Stomach smooth muscle (tissue), 2 donors: ENCODE measurements around the gene CIAO3.

Experiments used
- H3K27ac ChIP-seq: one replicate; pipeline ENCODE4 v1.7.0; 2013; ENCODE audit warnings: mild to moderate bottlenecking, low read length, inconsistent platforms
- H3K27me3 ChIP-seq, 2 donors: one replicate each; pipeline ENCODE4 v1.7.0; 2013; ENCODE audit warnings: low read length in 2 of 2; ENCODE audit not compliant: insufficient read depth in 2 of 2, control insufficient read depth in 1 of 2
- H3K36me3 ChIP-seq, 2 donors: one replicate each; pipeline ENCODE4 v1.7.0; 2013; ENCODE audit warnings: low read length in 2 of 2; ENCODE audit not compliant: control insufficient read depth in 2 of 2, insufficient read depth in 2 of 2
- H3K4me1 ChIP-seq: one replicate; pipeline ENCODE4 v1.7.0; 2013; ENCODE audit warnings: low read length; ENCODE audit not compliant: control insufficient read depth, insufficient read depth
- H3K4me3 ChIP-seq, 2 donors: one replicate each; pipeline ENCODE4 v1.7.0; 2013; ENCODE audit warnings: low read length in 2 of 2
- H3K9ac ChIP-seq, 2 donors: one replicate each; pipeline ENCODE4 v1.7.0; 2013; ENCODE audit warnings: low read length in 2 of 2, mild to moderate bottlenecking in 1 of 2
- H3K9me3 ChIP-seq, 2 donors: one replicate each; pipeline ENCODE4 v1.7.0; 2013; ENCODE audit warnings: low read length in 2 of 2; ENCODE audit not compliant: control insufficient read depth in 2 of 2
- donor health status: healthy.
- donor health status: Pancreatic carcinoma.

CIAO3 gene

GRCh38 chr16:766008-766819, 25.4 kb upstream of the CIAO3 start:
- Histone ChIP-seq H3K4me1 (no peaks in the 10 kb centered on the region), H3K27me3 (peaks cover 7 to 13% of the 10 kb centered on the region in 2 donors), H3K9me3 (no peaks in the 10 kb centered on the region), H3K9ac (no peak overlapping the region), H3K36me3 (no peaks in the 10 kb centered on the region), H3K27ac (no peak overlapping the region), H3K4me3 (no peak overlapping the region)

DNA sequence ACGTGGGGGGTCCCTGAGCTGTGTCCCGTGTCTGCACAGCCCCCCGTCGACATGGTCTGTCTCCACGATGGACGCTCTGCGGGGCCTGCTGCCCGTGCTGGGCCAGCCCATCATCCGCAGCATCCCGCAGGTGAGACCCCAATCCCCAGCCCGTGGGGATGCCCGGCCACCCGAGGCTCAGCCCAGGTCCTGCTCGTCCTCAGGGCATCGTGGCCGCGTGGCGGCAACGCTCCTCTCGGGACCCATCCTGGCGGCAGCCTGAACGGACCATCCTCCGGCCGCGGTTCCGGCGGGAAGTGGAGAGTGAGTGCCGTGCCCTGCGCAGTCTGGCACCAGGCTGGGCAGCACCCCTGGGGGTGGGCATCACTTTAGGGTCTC, 24.7 kb upstream of the CIAO3 start:
- no peak overlapping the region for H3K27ac ChIP-seq
- no peaks in the 10 kb centered on the region for H3K9me3 ChIP-seq

DNA sequence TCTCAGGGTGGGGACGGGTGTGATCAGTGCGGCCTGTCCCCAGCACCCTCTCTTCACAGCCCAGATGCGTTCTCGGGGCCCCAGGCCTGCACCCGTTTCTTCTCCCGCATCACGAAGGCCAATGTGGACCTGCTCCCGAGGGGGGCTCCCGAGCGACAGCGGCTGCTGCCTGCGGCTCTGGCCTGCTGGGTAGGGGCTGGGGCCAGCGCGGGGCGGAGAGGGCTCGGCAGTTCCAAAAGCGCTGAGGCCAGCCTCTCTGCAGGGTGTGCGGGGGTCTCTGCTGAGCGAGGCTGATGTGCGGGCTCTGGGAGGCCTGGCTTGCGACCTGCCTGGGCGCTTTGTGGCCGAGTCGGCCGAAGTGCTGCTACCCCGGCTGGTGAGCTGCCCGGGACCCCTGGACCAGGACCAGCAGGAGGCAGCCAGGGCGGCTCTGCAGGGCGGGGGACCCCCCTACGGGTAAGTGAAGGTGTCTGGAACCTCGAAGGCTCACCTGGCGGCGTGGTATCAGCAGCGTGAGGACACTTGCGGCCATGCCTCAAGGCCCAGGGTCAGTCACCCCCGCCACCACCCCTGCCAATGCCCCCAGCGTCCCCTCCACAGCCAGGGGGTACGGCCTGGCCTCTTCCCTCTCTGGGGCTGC, 24.2 kb upstream of the CIAO3 start:
- Histone ChIP-seq H3K4me3 (no peak overlapping the region), H3K9me3 (no peaks in the 10 kb centered on the region), H3K36me3 (no peaks in the 10 kb centered on the region), H3K27me3 (peaks cover 7 to 13% of the 10 kb centered on the region in 2 donors), H3K9ac (no peak overlapping the region), H3K27ac (no peak overlapping the region), H3K4me1 (no peaks in the 10 kb centered on the region)

More for the DNA sequence above, 24.7 kb upstream of the CIAO3 start:
- Histone ChIP-seq H3K36me3 (no peaks in the 10 kb centered on the region), H3K9ac (no peak overlapping the region), H3K27me3 (peaks cover 7 to 13% of the 10 kb centered on the region in 2 donors), H3K4me3 (no peak overlapping the region), H3K4me1 (no peaks in the 10 kb centered on the region)

- Histone ChIP-seq H3K27me3 (peaks cover 4 to 6% of the 10 kb centered on the region in 2 donors), H3K27ac (no peak overlapping the region), H3K4me3 (no peak overlapping the region), H3K9ac (no peak overlapping the region), H3K36me3 (no peaks in the 10 kb centered on the region), H3K9me3 (no peaks in the 10 kb centered on the region), H3K4me1 (no peaks in the 10 kb centered on the region)
These were observed 23.5 kb upstream of the CIAO3 start for GRCh38 chr16:764184-764750.

GRCh38 chr16:763369-764183, 22.8 kb upstream of the CIAO3 start:
- H3K4me1 ChIP-seq, result no peaks in the 10 kb centered on the region
- no peak overlapping the region for H3K27ac ChIP-seq
- H3K27me3 ChIP-seq, result peaks cover 4 to 5% of the 10 kb centered on the region in 2 donors
- H3K9ac ChIP-seq, result no peak overlapping the region
- H3K36me3 ChIP-seq, result no peaks in the 10 kb centered on the region
- no peak overlapping the region for H3K4me3 ChIP-seq
- H3K9me3 ChIP-seq, result no peaks in the 10 kb centered on the region

DNA sequence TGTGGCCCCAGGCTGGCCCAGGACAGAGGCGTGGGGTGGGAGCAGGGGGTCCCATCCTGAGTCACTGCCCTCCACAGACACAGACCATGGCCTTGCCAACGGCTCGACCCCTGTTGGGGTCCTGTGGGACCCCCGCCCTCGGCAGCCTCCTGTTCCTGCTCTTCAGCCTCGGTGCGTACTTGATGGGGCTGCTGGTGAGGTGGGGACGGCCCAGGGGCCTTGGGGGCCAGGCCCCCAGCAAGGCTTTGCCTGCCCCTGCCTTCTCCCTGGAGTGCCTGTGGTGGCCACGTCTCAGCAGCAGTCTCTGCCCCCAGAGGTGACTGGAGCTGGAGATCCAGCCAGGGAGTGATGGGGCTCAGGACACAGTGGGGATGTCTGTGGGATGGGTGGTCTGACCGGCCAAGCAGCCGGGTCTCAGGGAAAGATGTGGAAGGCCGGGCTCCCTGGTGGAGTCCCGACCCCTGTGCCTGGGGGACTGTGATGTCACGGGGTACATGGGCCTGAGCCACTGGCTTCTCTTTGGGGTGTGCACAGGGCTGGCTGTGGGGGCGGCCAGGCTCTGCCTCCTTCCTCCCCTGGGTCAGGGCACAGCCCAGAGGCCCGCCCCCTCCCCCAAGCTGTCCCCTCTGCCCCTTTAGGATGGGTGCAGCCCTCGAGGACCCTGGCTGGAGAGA, 21.9 kb upstream of the CIAO3 start:
- no peak overlapping the region for H3K27ac ChIP-seq
- H3K4me1 ChIP-seq, result no peaks in the 10 kb centered on the region
- H3K27me3 ChIP-seq, result peaks cover 0 to 3% of the 10 kb centered on the region in 2 donors
- H3K36me3 ChIP-seq, result no peaks in the 10 kb centered on the region
- no peaks in the 10 kb centered on the region for H3K9me3 ChIP-seq
- no peak overlapping the region for H3K4me3 ChIP-seq
- no peak overlapping the region for H3K9ac ChIP-seq

- Histone ChIP-seq H3K9ac (no peak overlapping the region), H3K9me3 (no peaks in the 10 kb centered on the region), H3K27me3 (peaks cover 0 to 3% of the 10 kb centered on the region in 2 donors), H3K4me1 (no peaks in the 10 kb centered on the region), H3K27ac (no peak overlapping the region), H3K4me3 (no peak overlapping the region), H3K36me3 (no peaks in the 10 kb centered on the region)
These were observed 21.1 kb upstream of the CIAO3 start for GRCh38 chr16:761625-762513.

GRCh38 chr16:760545-761343, 19.9 kb upstream of the CIAO3 start, which contains the start of gene MSLN:
TSS of gene MSLN (plus strand) at chr16:760734. CDS start at chr16:762681, 1,947 bp downstream.
- H3K9me3 ChIP-seq, result peaks cover 0 to 4% of the 10 kb centered on the region in 2 donors
- H3K27me3 ChIP-seq, result peaks cover 0 to 5% of the 10 kb centered on the region in 2 donors
- no peak within 1 kb of the TSS for H3K27ac ChIP-seq
- no peak within 1 kb of the TSS for H3K4me3 ChIP-seq
- H3K36me3 ChIP-seq, result no peaks in the 10 kb centered on the region
- no peaks in the 10 kb centered on the region for H3K4me1 ChIP-seq
- H3K9ac ChIP-seq, result no peak within 1 kb of the TSS

DNA sequence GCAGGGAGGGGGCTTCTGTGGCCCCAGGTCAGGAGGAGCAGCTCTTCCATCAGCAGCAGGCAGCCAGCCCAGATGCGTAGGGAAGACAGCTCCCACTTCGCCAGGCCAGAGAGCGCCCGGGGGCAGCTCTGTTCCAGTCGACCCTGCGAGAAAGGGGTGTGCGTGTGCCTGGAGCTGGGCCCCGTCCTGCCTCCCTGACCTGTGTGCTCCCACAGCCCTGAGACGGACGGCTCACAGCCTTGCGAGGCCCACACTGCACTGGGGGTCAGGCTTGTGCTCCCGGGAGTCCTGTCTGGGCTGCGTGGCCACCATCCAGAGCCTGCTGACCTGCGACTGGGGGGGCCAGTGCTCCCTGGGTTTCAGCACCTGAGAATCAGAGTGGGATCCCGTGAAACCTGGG, 19.3 kb upstream of the CIAO3 start:
- no peak overlapping the region for H3K9ac ChIP-seq
- H3K27me3 ChIP-seq, result peaks cover 0 to 5% of the 10 kb centered on the region in 2 donors
- peaks cover 0 to 4% of the 10 kb centered on the region in 2 donors for H3K9me3 ChIP-seq
- H3K4me3 ChIP-seq, result no peak overlapping the region
- no peak overlapping the region for H3K27ac ChIP-seq
- H3K4me1 ChIP-seq, result no peaks in the 10 kb centered on the region
- no peaks in the 10 kb centered on the region for H3K36me3 ChIP-seq
